D341Med (cell line): ENCODE data around the gene WWOX.
A peak's percentile ranks its signal among the peaks of the same experiment; 100 is the strongest.

Experiments used
- DNase-seq: peaks from one replicate; pipeline ENCODE4 v3.0.0; 2012; ENCODE audit warnings: low spot score

Gene WWOX

DNA sequence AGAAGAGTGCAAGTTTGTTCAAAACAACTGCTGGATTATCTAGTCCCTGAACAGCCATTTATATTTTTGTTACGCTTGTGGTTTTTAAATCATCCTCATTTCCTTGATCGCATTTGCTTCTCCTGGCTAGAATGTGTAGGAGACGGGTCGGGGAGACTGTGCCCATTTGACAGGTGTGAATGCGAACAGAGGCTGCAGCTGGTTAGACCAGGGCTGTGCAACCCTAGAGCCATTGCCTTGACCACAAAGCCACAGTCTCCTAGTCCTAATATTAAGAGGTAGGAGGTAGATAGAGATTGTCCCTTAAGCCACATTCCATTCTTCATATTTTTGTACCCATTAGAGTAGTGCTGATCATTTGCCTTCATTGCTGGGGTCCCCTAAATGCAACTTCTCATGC is 639.1 kb downstream of the WWOX start:
- DNase-seq: no peak

- DNase-seq: no peak
Observed at GRCh38 chr16:78740269-78740668, 640.8 kb downstream of the WWOX start.

DNA sequence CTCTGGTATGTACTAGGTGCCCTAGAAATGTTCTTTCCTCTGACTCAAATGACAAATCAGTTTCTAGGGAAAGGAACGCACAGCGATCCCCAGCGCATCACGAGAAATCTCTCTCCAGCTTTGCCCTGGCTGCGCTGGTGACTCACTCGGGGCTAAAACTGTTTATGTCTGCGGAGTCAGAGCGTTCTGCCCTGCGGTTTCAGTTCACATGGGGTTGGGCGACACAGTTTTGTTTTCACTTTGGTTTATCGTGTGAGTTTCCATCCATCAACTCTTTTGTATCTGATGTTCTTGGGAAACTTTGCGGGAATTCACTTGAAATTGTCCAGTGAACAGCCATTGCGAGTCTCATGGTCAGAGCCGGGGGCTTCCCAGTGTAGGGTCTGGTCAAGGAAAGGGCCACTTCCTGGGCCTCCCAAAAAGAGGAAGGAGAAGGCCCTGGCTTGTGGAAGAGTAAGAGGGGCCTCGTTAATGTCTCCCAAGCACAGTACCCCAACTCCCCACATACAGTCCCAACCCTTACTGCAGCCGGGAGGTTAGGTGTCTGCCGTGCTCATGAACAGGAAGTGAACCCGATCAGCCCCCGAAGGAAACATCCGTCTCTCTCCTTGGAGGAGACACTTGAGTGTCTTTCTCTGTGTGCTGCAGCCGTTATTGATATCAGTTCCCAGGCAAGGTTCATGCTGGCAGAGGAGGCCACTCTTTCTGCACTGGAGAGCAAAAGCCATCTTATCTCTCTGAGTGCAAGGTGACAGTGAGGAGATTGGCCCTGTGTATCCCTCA is 643.2 kb downstream of the WWOX start:
- no peak for DNase-seq

DNA sequence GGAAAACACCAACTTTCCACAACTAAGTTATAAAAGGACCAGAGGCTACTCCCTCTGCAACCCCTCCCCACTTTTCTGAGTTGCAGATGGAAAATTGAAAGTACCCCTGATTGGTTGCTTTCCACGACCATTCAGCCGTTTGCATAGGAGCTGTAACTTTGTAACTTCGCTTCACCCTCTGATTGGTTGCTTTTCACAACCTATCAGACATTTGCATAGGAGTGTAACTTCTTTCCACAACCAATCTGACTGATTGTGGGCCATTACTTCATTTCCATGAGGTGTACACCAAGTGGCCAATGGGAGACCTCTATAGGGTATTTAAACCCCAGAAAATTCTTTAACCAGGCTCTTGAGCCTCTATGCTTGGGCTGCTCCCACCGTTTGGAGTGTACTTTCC is 644.1 kb downstream of the WWOX start:
- DNase-seq: no peak

DNA sequence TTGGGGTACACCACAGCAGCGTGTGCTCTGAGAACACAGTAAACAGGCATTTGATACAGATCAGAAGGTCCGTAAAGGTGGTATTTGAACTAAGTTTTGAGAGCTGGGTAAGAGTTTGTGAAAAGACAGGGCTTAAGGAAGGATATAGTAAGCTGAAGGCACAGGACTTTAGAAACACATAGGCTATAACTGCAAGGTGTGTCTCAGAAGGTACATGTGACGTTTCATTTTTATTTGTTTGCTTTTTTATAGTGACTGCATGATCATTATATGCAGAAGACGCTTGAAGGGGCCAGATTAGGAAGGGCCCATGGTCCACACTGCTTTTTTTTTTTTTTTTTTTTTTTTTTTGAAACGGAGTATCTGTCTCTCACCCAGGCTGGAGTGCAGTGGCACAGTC is 644.6 kb downstream of the WWOX start:
- DNase-seq: no peak

GRCh38 chr16:78744796-78745107 is 645.3 kb downstream of the WWOX start:
- no peak for DNase-seq

GRCh38 chr16:78745108-78746019 is 645.9 kb downstream of the WWOX start:
- no peak for DNase-seq

DNA sequence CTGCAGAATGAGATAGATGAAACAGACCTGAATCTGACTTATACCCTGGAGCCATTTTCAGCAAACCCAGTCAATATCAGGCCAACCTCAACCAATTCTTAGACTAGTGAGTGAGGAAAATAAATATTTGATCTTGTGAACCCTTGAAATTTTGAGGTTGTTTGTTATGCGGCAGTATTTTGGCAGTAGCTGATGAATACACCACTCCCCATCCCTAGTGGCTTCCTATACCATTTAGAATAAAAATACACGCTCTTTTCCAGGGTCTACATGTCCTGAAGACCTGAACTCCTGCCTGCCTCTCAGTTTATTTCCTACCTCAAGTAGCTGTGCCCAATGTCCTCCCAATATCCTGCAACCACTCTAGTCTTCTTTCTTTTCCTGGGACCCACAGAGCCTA is 647.3 kb downstream of the WWOX start:
- DNase-seq: no peak

- DNase-seq: peak; percentile 65
Observed at GRCh38 chr16:78748220-78748929, 648.9 kb downstream of the WWOX start.

DNA sequence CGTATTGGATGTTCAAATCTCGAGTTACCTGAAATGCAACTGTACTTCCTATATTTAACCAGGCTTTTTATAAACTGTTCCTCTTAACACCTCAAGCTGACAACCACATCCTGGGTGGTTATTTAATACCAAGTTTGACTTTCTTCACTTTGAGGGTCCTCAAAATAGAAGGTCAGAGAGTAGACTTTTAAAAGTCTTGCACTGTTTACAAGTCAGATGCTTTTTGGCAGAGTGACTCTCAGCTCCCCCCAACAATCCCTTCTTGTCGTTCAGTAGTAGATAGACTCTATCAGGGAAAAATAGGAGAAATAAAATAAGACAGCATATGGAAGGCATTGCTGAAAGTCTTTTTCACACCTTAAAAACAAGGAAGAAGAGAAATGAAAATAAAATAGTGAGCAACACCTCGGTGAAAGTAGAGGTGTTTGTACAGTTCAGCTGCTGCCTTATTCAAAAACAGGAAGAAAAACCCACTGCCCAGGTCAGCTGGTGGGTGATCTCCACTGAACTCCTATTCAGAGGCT is 650.4 kb downstream of the WWOX start:
- no peak for DNase-seq

GRCh38 chr16:78750611-78751010 is 651.2 kb downstream of the WWOX start:
- DNase-seq: no peak

DNA sequence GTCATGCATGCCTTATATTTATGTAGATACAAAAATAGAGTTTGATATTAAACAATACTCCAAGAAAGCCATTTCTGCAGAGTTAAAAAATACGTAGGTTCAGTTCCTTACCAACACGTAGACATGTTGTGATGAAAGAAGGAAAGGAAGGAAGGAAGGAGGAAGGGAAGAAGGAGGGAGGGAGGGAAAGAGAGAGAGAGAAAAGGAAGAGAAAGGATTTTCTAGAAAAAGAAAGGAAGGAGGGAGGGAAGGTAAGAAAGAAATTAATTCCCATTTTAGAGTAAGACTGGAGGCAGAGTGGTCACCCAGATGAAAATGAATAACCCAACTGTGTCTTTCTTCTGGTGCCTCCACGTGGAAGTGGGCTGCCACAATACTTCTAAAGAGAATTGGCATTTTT is 652.1 kb downstream of the WWOX start:
- DNase-seq: no peak

DNA sequence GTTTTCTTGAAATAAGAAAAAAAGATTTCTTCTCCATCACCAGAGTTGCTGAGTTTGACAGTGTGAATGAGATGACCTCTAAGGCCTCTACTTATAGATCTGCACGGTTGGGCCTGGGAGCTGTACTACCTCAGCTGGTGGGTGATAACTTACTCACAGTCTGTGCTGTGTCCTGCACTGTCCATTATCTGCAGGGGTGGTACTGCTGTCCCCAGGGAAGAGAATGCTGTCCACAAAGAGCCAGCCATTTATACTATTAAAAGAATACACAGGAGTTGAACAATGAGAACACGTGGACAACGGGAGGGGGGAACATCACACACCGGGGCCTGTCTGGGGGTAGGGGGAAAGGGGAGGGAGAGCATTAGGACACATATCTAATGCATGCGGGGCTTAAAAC is 655.3 kb downstream of the WWOX start:
- DNase-seq: no peak

DNA sequence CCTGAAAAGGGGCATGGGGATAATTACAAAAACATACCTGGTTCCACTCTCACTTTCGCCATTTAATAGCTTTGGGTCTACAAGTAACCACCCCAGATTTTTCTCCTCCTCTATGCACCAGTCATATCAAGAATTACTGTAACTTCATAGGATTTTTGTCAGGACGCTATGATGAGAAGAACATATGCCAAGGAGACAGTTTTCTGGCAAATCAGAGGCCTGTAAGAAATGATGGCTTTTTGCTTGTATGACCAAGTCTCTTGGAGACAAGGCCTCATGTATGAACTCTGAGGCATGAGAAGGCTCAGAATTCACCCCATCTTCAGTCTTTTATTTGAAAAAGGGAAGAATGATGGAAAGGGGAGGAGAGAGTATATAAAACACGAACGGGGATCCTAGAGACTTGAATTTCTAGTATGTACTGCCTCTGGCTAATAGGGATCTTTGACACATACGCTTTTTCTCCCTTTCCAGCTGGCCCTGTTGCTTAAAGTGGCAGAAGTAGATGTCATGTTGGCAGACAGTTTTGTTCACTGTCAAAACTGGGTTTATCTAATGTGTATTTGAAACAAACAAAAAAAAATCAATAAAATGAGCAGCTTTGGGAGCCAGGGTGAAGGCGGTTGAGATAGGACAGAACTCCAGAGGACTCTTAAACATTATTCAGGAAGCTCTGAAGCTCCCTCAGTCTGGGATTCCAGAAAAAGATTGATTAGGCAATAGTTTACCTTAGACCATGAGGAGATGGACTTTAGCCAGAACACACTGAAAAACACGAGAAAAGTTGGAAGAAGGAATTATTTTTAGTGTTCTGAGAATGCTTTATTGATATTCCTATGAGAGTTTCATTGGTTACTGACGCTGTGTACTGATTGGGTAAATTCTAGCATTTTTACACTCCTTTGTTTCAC is 656.6 kb downstream of the WWOX start:
- DNase-seq: no peak

DNA sequence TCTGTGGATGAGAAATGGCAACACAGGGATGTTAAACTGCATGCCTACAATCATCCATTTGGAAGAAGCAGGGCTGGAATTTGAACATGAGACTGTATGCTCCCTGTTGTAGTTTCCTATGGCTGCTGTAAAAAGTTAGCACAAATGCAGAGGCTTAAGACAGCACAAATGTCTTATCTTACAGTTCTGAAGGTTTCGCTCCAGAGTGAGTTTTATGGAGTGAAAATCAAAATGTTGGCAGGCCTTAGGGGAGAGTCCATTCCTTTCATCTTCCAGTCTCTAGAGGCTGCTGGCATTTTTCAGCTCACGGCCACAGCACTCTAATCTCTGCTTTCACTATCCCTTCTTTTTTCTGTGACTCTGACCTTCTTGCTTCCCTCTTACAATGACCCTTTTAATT is 660.1 kb downstream of the WWOX start:
- no peak for DNase-seq

DNA sequence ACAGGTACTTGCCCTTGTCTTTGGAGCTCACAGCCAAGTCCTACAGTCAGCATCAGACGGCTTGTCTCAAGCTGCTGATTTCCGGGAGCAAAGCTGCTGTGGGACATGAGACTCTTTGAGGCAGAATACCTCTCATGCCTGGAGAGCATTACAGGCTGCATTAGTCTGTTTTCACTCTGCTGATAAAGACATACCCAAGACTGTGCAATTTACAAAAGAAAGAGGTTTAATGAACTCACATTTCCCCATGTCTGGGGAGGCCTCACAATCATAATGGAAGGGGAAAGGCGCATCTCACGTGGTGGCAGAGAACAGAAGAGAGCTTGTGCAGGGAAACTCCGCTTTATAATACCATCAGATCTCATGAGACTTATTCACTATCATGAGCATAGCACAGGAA is 661.2 kb downstream of the WWOX start:
- no peak for DNase-seq

- no peak for DNase-seq
Observed at GRCh38 chr16:78761427-78761826, 662.0 kb downstream of the WWOX start.

DNA sequence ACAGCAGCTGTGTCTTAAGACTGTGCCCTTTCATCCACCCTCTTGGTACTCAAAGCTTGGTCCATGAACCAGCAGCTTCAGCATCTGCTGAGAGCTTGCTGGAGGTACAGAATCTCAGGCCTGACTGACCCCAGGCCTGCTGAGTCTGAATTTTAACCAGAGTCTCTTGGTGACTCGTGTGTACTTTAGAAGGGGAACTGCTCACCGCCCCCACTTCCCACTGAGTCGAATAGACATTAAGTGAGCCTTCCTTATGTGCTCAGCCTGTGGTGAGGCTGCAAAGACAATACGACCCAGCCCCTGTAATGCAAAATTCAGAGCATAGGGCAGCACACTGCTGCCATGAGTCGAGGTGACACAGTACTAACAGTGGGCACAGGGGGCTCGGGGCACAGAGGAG is 662.8 kb downstream of the WWOX start:
- no peak for DNase-seq

DNA sequence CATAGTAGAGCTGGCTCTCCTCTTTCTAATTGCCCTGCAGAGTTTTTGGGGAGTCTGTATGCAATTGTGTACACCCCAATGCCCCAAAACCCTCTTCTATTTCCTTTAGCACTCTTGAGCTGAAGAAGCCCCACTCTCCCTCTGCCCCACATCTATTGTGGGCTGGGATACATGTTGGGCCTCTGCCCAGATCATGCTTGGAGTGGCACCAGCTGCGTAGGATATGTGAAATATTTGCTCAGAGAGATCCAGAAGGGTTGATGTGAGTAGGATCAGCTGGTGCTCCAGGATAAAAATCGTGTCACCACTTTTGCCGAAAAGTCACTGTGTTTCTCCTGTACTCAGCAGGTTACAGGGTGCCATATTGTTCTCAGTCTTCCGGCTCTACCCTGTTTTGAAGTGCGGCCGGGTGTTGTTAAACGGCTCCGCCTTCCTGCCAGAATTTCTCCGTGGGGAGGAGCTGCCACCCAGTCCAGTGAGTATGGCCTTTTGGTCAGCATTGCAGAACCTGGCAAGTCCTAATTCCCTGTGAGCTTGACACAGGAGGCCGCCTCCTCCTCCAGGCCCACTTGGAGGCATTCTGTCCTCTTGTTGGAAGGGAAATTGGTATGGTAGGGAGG is 664.5 kb downstream of the WWOX start:
- DNase-seq: no peak

GRCh38 chr16:78764478-78764877 is 665.0 kb downstream of the WWOX start:
- DNase-seq: no peak

DNA sequence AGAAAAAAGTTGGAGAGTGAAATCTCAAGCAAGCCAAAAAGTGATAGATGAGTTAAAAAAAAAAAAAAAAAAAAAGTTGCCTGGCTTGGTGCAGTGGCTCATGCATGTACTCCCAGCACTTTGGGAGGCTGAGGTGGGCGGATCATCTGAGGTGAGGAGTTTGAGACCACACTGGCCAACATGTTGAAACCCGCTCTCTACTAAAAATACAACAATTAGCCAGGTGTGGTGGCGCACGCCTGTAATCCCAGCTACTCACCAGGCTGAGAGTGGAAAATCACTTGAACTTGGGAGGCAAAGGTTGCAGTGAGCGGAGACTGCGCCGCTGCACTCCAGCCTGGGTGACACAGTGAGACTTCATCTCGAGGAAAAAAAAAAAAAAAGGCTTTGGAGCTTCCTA is 668.8 kb downstream of the WWOX start:
- no peak for DNase-seq
